22Rv1 (cell line): ENCODE results near the gene SMPDL3B.

ENCODE experiments used
- H3K27ac ChIP-seq: fragments of 450-650 bp; 2 replicates; pipeline ENCODE4 v1.5.1; 2017
- CTCF ChIP-seq: fragments of 450-650 bp; IDR thresholded peaks from 2 replicates; pipeline ENCODE4 v1.5.1; 2017; ENCODE audit warnings: mild to moderate bottlenecking
- ZFX ChIP-seq: fragments of 450-650 bp; IDR thresholded peaks from 2 replicates; pipeline ENCODE4 v1.6.1; 2017; ENCODE audit warnings: antibody characterized with exemption, borderline replicate concordance

Gene SMPDL3B

GRCh38 chr1:27961646-27962221, 26.9 kb downstream of the SMPDL3B start:
- TF ChIP-seq ZFX (no peak), CTCF (no peak)
- no peak overlapping the region for H3K27ac ChIP-seq

DNA sequence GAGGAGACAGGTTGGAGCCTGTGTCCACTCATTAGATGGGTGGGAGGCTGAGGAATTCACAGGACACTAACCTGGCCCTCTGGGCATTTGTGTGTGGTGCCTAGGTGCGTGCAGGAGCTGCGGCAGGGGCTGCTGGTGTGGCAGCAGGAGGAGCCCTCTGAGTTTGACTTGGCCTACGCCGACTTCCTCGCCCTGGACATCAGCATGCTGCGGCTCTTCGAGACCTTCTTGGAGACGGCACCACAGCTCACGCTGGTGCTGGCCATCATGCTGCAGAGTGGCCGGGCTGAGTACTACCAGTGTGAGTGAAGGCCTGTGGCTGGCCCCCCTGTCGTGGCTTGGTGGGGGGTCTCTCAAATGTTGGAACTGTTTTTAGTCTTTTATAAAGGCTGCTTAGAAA, 28.6 kb downstream of the SMPDL3B start:
- no peak for TF ChIP-seq ZFX
- no peak for TF ChIP-seq CTCF
- no peak overlapping the region for H3K27ac ChIP-seq

GRCh38 chr1:27966402-27967105, 31.8 kb downstream of the SMPDL3B start:
- no peak for TF ChIP-seq CTCF
- TF ChIP-seq ZFX = no peak
- H3K27ac ChIP-seq = no peak overlapping the region

DNA sequence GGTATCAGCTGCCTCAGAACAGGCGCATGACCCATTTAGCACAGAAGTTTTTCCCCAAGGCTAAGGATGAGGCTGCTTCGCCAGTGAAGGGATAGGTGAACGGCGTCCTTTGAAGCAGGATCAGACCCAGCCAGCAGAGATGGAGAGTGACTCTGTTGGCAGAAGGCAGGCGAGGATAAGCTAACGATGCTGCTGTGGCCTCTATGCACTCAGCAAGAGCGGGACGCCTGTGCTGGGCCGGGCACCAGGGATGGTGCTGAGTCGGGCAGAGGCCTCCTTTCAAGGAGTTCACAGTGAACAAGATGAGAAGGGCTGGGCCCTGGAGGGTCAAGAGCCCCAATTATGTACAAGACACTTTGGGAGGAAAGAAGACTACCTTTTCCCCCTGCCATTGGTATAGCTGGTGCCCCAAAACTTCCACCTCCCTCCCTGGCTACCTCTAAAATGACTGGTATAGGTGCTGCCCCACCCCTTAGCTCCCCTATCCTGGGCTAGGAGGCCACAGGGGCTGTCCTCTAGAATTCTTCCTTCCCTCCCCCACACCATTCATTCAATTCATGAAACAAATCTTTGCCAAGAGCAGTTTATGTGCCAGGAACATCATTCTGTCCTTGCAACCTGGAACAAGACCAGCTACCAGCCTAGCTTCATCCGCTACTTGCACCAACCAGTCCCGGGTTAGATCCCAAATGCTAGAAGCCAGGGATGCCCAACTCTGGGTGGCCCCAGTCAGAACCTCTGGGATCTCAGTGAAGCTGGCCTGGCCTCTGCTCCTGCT, 32.5 kb downstream of the SMPDL3B start:
- TF ChIP-seq CTCF (no peak), ZFX (no peak)
- no peak overlapping the region for H3K27ac ChIP-seq

- H3K27ac ChIP-seq = no peak overlapping the region
- TF ChIP-seq ZFX = no peak
- no peak for TF ChIP-seq CTCF
Observed at GRCh38 chr1:27967884-27968466, 33.2 kb downstream of the SMPDL3B start.

DNA sequence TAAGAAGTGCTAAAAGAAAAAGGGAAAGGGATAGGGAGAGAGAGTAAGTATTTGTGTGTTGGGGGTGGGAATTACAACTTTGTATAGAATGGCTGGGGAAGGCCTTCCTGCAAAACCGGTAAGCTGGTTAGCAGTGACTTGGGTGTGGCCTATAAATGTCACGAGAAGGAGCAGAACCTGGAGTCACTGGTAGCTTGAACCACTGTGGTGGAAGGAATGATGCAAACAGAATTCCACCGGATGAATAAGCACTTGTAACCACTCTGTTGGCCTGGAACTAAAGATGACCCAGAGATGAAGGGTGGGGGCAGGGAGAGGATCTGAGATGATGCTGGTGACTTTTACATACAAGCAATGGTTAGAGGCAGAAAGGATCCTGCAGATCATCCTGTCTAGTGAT, 33.9 kb downstream of the SMPDL3B start:
- no peak overlapping the region; the same call in 1 of the 2 replicates for H3K27ac ChIP-seq
- no peak for TF ChIP-seq ZFX
- no peak for TF ChIP-seq CTCF
